ENCODE data around the gene ARGLU1. TPM values are rescaled to one million over a fixed set of nuclear protein-coding genes. Genes with fewer than 3 reads are reported as not detected.
A peak's percentile ranks its signal among the peaks of the same experiment; 100 is the strongest.

ARGLU1 gene
- total RNA-seq, 3 donors from 2014 or later = 71.7 to 88.5 (median 84.8) TPM

DNA sequence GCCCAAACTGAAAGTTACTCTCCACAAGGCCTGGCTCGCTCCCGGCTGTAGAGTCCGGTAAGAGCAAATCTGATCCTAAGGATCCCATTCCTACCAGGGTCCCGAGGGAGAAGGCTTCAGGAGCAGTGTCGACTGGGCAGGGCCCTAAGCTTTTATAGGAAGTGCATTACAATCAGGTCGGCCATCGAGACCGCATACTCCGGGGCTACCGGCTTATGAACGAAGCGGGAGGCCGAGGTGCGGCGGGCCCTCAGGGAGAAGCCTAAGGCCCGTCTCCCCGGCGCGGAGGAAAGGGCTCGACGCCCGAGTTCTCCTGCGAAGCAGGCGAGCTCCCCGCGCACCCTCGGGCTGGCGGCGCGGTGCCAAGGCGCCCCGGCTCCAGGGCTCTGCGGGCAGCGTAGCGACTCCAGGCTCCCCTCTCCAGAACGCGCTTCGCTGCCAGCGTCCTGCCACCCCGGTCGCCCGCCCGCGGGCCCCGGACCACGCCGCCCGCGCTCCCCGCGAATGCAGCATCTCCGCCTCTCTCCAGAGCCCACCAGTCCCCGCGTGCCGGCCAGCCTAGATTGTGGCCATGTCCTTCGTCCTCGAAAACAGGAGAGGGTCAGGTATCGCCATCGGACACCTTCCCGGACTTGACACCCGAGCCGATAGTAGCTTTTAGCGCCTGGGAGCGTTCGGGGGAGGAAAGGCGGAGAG, 33.8 kb downstream of the ARGLU1 start:
- Histone ChIP-seq H3K4me1 (ENCODE audit: low read depth) (peaks cover 21% of the 10 kb centered on the region), H3K4me3 (peak overlapping the region; percentile 77), H3K36me3 (ENCODE audit: low read depth) (no peaks in the 10 kb centered on the region), H3K9me3 (no peaks in the 10 kb centered on the region)
- TF ChIP-seq, protein P1, sequence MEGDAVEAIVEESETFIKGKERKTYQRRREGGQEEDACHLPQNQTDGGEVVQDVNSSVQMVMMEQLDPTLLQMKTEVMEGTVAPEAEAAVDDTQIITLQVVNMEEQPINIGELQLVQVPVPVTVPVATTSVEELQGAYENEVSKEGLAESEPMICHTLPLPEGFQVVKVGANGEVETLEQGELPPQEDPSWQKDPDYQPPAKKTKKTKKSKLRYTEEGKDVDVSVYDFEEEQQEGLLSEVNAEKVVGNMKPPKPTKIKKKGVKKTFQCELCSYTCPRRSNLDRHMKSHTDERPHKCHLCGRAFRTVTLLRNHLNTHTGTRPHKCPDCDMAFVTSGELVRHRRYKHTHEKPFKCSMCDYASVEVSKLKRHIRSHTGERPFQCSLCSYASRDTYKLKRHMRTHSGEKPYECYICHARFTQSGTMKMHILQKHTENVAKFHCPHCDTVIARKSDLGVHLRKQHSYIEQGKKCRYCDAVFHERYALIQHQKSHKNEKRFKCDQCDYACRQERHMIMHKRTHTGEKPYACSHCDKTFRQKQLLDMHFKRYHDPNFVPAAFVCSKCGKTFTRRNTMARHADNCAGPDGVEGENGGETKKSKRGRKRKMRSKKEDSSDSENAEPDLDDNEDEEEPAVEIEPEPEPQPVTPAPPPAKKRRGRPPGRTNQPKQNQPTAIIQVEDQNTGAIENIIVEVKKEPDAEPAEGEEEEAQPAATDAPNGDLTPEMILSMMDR (IDR thresholded peaks at IDR 0.05) = no peak
- DNase-seq (peak; percentile 62 to 71 (median 63)), ATAC-seq (peak; percentile 2)
- intact Hi-C loops (cut with DNase I, micrococcal nuclease) = loop anchor here in 1 of 2 donors (5.0 kb wide), 1 partner anchor 437 kb away; no protein-coding TSS in a partner anchor

DNA sequence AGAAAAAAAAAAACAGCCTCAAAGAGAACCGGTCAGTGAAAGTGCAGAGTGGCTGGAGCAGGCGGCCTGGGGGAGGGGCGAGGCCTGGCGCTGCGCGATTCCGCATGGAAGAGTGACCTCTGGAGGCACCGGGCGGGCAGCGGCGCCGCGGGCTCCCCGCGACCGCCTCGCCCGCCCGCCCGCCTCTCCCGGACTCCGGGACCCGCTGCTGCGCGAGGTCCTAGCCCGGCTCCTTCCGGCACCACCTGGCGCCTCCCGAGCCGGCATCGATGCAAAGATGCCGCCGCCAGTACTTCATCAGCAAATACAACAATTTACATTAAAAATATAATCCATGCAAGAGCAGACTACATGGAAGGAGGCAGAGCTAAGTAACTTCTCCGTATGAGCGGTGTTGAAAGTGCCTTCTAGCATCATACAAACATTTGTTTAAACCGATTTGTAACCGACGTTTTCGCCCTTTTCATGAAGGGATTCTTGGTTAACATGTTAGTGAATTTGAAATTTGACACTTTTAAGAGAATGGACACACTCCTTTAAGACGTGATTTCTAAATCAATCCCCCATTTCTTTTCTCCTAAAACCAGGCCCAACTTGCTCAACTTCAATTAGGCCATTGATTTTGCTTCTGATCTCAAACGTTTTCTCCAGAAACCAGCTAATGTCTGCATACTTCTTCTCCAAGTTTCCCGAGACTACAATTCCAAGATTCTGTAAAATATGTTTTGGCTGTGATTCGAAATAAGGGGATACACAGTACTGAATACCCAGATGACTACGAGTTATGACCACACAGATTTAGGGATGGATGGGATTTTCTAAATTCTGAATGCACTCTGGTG, 34.6 kb downstream of the ARGLU1 start:
- TF ChIP-seq, protein P1 (IDR thresholded peaks at IDR 0.05) = peak; percentile 61
- Histone ChIP-seq H3K36me3 (ENCODE audit: low read depth) (no peaks in the 10 kb centered on the region), H3K9me3 (no peaks in the 10 kb centered on the region), H3K4me1 (ENCODE audit: low read depth) (peaks cover 27% of the 10 kb centered on the region), H3K4me3 (peak overlapping the region; percentile 77)
- DNase-seq (peak; percentile 89 to 92 (median 92)), ATAC-seq (peak; percentile 58)
- intact Hi-C loops (cut with DNase I, micrococcal nuclease) = loop anchor here in 1 of 2 donors (5.0 kb wide), 1 partner anchor 436 kb away; no protein-coding TSS in a partner anchor

DNA sequence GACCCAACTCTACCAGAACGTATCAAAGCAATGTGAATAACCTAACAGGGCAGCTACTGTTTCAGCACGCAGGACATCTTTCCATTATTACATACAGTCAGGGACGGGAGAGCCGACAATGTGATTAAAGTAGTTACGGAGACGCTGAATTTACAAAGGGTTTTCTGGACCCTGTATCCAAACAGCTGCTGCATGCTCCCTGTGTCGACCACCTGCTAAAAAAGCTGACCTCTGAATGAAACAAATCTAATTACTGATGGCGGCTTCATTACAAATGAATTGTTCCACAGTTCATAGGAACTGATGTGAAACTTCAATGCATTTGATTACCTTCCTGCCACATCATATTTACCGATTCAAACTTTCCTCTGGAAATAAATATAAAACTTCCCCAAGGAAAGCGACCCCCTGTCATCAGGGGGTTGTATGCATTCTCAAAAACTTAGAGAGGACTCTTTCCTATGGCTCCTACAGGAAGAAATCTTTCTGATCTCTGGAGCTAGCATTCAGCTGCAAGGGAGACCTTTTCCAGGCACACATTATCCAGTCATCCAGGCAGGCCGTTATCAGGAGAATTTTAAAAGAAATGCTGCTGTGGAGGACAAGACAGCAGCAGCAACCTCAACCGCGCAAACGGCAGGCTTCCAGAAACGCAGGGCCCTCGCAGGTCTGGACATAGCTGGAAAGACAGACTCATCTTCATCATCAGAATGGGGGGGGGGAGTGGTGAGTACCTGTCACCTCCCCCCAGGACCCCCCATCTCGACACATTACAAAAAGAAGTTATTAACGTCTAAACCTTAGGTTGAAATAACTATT, 35.6 kb downstream of the ARGLU1 start:
- Histone ChIP-seq H3K36me3 (ENCODE audit: low read depth) (no peaks in the 10 kb centered on the region), H3K9me3 (no peaks in the 10 kb centered on the region), H3K4me1 (ENCODE audit: low read depth) (peaks cover 36% of the 10 kb centered on the region), H3K4me3 (no peak overlapping the region)
- DNase-seq = peak in 1 of 3 donors; percentile 46
- ATAC-seq = no peak
- intact Hi-C loops (cut with DNase I, micrococcal nuclease) = loop anchor here in 1 of 2 donors (5.0 kb wide), 1 partner anchor 435 kb away; no protein-coding TSS in a partner anchor
- TF ChIP-seq, protein P1 (IDR thresholded peaks at IDR 0.05) = no peak

DNA sequence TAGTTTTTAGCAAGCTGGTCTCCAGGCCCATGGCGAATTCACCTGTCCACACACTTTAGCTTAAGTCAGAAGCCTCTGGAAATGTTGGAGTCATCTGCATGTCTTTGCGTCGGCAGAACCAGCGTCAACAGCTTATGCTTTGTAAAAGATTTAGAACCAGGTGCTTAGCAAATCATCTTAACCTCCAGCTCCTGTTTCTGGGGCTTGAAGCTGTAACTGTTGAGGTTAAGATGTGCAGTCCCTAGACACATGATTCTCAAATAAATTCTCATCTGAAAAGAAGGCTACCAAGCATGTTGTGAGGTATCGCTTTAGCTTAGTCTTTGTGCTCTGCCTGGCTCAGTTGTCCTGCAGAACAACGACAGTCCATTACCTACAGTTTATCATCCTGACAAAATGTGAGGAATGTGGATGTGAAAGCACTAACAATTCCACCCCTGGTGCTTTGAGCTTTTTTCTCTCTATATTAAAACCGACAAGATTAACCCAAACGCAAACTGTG, 36.9 kb downstream of the ARGLU1 start:
- TF ChIP-seq, protein P1 (IDR thresholded peaks at IDR 0.05) = no peak
- no peak overlapping the region for H3K4me3 ChIP-seq
- H3K4me1 ChIP-seq (ENCODE audit: low read depth) = peaks cover 40% of the 10 kb centered on the region
- H3K9me3 ChIP-seq = no peaks in the 10 kb centered on the region
- intact Hi-C loops (cut with DNase I, micrococcal nuclease) = loop anchor here in 1 of 2 donors (5.0 kb wide), 1 partner anchor 434 kb away; no protein-coding TSS in a partner anchor
- no peak for ATAC-seq
- DNase-seq = no peak
- no peaks in the 10 kb centered on the region for H3K36me3 ChIP-seq (ENCODE audit: low read depth)

Measured in mucosa of descending colon (tissue), 3 donors.